ENCODE measurements around the gene RDH13. TPM values are rescaled to one million over a fixed set of nuclear protein-coding genes. Genes with fewer than 3 reads are reported as not detected.

RDH13 gene, protein sequence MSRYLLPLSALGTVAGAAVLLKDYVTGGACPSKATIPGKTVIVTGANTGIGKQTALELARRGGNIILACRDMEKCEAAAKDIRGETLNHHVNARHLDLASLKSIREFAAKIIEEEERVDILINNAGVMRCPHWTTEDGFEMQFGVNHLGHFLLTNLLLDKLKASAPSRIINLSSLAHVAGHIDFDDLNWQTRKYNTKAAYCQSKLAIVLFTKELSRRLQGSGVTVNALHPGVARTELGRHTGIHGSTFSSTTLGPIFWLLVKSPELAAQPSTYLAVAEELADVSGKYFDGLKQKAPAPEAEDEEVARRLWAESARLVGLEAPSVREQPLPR
- 7.1 and 11.2 TPM in 2 replicates for total RNA-seq (ENCODE audit: low replicate concordance)

DNA sequence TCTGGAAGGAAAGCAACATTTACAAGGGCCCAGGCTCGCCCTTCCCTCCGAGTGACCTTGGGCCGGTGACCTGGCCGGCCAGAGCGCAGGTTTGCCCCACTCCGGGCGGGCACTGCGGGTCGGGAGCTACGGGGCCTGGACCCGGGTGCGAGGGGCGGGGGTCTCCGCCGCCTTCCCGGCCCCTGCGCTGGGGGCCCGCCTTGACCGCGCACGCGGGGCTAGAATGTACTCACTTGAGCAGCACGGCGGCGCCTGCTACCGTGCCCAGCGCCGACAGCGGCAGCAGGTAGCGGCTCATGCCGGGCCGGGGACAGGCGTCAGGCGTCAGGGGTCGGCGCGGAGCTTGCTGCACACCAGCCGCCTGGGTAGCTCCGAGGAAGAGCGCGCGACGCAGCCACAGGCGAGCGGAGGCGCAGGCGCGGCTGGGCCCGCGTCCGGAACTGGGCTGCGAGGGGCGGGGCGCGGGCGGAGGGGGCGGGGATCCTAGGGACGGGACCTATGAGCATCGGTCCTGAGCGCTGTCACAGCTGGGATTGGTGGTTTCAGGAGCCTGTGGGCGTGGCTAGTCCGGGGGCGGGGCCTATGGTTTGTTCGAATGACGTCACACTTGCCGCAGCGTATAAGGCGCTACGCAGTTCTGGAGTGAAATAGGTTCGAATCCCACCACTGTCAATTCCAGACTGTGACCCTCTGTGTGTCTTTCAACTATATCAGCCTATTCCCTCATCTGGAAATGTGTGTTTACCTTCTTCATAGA, at the start of gene RDH13:
TSS of gene RDH13 (minus strand) at position 414 of the 757 bp plus-strand sequence. CDS start at position 298, 116 bp downstream.

GRCh38 chr19:55075371-55075998, 12.5 kb upstream of the RDH13 start, which contains the start of gene EPS8L1:
Gene EPS8L1 (plus strand): TSS chr19:55075869. CDS start chr19:55076445, 576 bp downstream.

Other genes starting within 250 kb of the RDH13 start
- not detected in 2 replicates for gene KIR3DL1, start 246.7 kb downstream of the RDH13 start, total RNA-seq (ENCODE audit: low replicate concordance)
- gene KIR2DS4, start 230.5 kb downstream of the RDH13 start, total RNA-seq (ENCODE audit: low replicate concordance) = not detected in 2 replicates
- gene KIR3DL2, start 212.7 kb downstream of the RDH13 start, total RNA-seq (ENCODE audit: low replicate concordance) = not detected in 2 replicates
- gene FCAR, start 188.9 kb downstream of the RDH13 start, total RNA-seq (ENCODE audit: low replicate concordance) = not detected in 2 replicates
- gene NCR1, start 157.0 kb downstream of the RDH13 start, total RNA-seq (ENCODE audit: low replicate concordance) = not detected in 2 replicates
- gene NLRP7, start 115.6 kb downstream of the RDH13 start, total RNA-seq (ENCODE audit: low replicate concordance) = not detected in 2 replicates
- gene NLRP2, start 96.8 kb downstream of the RDH13 start, total RNA-seq (ENCODE audit: low replicate concordance) = 0.15 and 0.47 TPM in 2 replicates
- gene GP6, start 24.9 kb downstream of the RDH13 start, total RNA-seq (ENCODE audit: low replicate concordance) = not detected in 2 replicates
- gene EPS8L1, start 12.7 kb upstream of the RDH13 start, total RNA-seq (ENCODE audit: low replicate concordance) = 1.4 TPM in 1 of 2 replicates, not detected in the other
- gene PPP1R12C, start 54.5 kb upstream of the RDH13 start, total RNA-seq (ENCODE audit: low replicate concordance) = 17.8 and 30.4 TPM in 2 replicates
- gene TNNT1, start 86.1 kb upstream of the RDH13 start, total RNA-seq (ENCODE audit: low replicate concordance) = 1.4 and 2.5 TPM in 2 replicates
- gene TNNI3, start 94.6 kb upstream of the RDH13 start, total RNA-seq (ENCODE audit: low replicate concordance) = not detected in 2 replicates
- 0.23 and 0.30 TPM in 2 replicates for gene DNAAF3, start 103.5 kb upstream of the RDH13 start, total RNA-seq (ENCODE audit: low replicate concordance)
- under 0.01 TPM in 1 of 2 replicates, not detected in the other for gene SYT5, start 117.1 kb upstream of the RDH13 start, total RNA-seq (ENCODE audit: low replicate concordance)
- 2.5 and 3.9 TPM in 2 replicates for gene PTPRH, start 146.4 kb upstream of the RDH13 start, total RNA-seq (ENCODE audit: low replicate concordance)
- 0.98 and 1.2 TPM in 2 replicates for gene TMEM86B, start 165.6 kb upstream of the RDH13 start, total RNA-seq (ENCODE audit: low replicate concordance)
- gene PPP6R1, start 195.9 kb upstream of the RDH13 start, total RNA-seq (ENCODE audit: low replicate concordance) = 18.2 and 30.9 TPM in 2 replicates
- 18.0 and 25.8 TPM in 2 replicates for gene HSPBP1, start 217.0 kb upstream of the RDH13 start, total RNA-seq (ENCODE audit: low replicate concordance)
- 6.9 and 11.3 TPM in 2 replicates for gene BRSK1, start 220.8 kb upstream of the RDH13 start, total RNA-seq (ENCODE audit: low replicate concordance)